Lung (tissue), 12 donors: ENCODE results near the gene HINT3. TPM values are rescaled to one million over a fixed set of nuclear protein-coding genes. Genes with fewer than 3 reads are reported as not detected.
"Not testable (repeated sequence)": the region's sequence is repeated elsewhere in the genome, so short reads cannot be mapped to it uniquely, and the experiment has no call there.

Source experiments
- ATAC-seq: fragments of 200-7000 bp; cut with Tn5 transposase; one replicate; pipeline ENCODE4 v1.9.1; 2020; ENCODE audit warnings: moderate number of reproducible peaks; ENCODE audit not compliant: insufficient read depth, low FRiP score
- DNase-seq, 3 donors: peaks; one replicate each; pipeline ENCODE4 v3.0.0-alpha.2; 2013 to 2017
- H3K27ac ChIP-seq, 2 donors: one replicate each; pipeline ENCODE4 v1.5.1; 2013; ENCODE audit warnings: mild to moderate bottlenecking in 2 of 2, moderate library complexity in 2 of 2, control low read depth in 1 of 2, inconsistent platforms in 1 of 2, low read depth in 1 of 2, low read length in 1 of 2
- H3K27me3 ChIP-seq, 3 donors: one replicate each; pipeline ENCODE4 v1.5.1; 2013; ENCODE audit warnings: low read length in 2 of 3; ENCODE audit not compliant: control insufficient read depth in 3 of 3, insufficient read depth in 3 of 3
- H3K36me3 ChIP-seq, 4 donors: one replicate each; pipeline ENCODE4 v1.5.1; 2013; ENCODE audit warnings: low read length in 4 of 4, mild to moderate bottlenecking in 1 of 4, moderate library complexity in 1 of 4; ENCODE audit not compliant: control insufficient read depth in 4 of 4, insufficient read depth in 4 of 4
- H3K4me1 ChIP-seq, 5 donors: one replicate each; pipeline ENCODE4 v1.5.1; 2013; ENCODE audit warnings: low read length in 5 of 5, mild to moderate bottlenecking in 2 of 5, moderate library complexity in 1 of 5; ENCODE audit not compliant: control insufficient read depth in 5 of 5, insufficient read depth in 5 of 5
- H3K4me3 ChIP-seq: one replicate; pipeline ENCODE4 v1.5.1; 2013; ENCODE audit warnings: mild to moderate bottlenecking, control low read depth, moderate library complexity
- H3K9ac ChIP-seq, 2 donors: one replicate each; pipeline ENCODE4 v1.5.1; 2013; ENCODE audit warnings: low read length in 2 of 2, control low read depth in 1 of 2; ENCODE audit not compliant: insufficient read depth in 1 of 2
- H3K9me3 ChIP-seq, 4 donors: one replicate each; pipeline ENCODE4 v1.5.1; 2013; ENCODE audit warnings: low read length in 3 of 4, mild to moderate bottlenecking in 1 of 4, moderate library complexity in 1 of 4; ENCODE audit not compliant: control insufficient read depth in 4 of 4, insufficient read depth in 3 of 4
- CTCF ChIP-seq: IDR thresholded peaks from 2 replicates; pipeline ENCODE4 v1.5.1; 2012; ENCODE audit warnings: mild to moderate bottlenecking; ENCODE audit errors: control extremely low read depth, extremely low read depth
- WGBS, 2 donors: extraction: QIAGEN DNeasy Blood & Tissue Kit; methylation state at CpG; one replicate each; pipeline ENCODE4 v1.1.7; 2013; 5-methylcytosine and 5-hydroxymethylcytosine counted together
- polyA plus RNA-seq, 2 donors: library from polyadenylated mRNA; stranded (reverse); fragments of 200-250 nt; gene quantifications; one replicate each; pipeline ENCODE4 v1.2.1, GENCODE V29; 2013
- total RNA-seq, 2 donors: library from RNA; depleted of rRNA in 1 of 2; stranded (reverse); fragments of >200 nt in 1 of 2; gene quantifications; one replicate each; pipeline ENCODE4 v1.2.1, GENCODE V29; 2014 to 2021
- donor health status: control.
- donor health status: control.
- donor health status: Bipolar disorder and iron deficiency.
- donor health status: healthy.
- donor health status: DM: yes; HTN: yes; CAD: no.

Gene HINT3
- total and polyA plus RNA-seq, 4 donors = 8.1 to 41.9 (median 20.8) TPM

GRCh38 chr6:126017668-126018067 is 61.1 kb downstream of the HINT3 start:
- Histone ChIP-seq H3K9ac (no peak overlapping the region), H3K9me3 (peaks cover 0 to 3% (median 0%) of the 10 kb centered on the region in 4 donors), H3K4me3 (no peak overlapping the region), H3K27ac (no peak overlapping the region), H3K4me1 (peaks cover 0 to 7% (median 0%) of the 10 kb centered on the region in 5 donors), H3K36me3 (peaks cover 9 to 49% (median 18%) of the 10 kb centered on the region in 4 donors), H3K27me3 (no peaks in the 10 kb centered on the region)
- no peak for TF ChIP-seq CTCF
- ATAC-seq (no peak), DNase-seq (peak in 2 of 3 donors; percentile 49 to 73)

DNA sequence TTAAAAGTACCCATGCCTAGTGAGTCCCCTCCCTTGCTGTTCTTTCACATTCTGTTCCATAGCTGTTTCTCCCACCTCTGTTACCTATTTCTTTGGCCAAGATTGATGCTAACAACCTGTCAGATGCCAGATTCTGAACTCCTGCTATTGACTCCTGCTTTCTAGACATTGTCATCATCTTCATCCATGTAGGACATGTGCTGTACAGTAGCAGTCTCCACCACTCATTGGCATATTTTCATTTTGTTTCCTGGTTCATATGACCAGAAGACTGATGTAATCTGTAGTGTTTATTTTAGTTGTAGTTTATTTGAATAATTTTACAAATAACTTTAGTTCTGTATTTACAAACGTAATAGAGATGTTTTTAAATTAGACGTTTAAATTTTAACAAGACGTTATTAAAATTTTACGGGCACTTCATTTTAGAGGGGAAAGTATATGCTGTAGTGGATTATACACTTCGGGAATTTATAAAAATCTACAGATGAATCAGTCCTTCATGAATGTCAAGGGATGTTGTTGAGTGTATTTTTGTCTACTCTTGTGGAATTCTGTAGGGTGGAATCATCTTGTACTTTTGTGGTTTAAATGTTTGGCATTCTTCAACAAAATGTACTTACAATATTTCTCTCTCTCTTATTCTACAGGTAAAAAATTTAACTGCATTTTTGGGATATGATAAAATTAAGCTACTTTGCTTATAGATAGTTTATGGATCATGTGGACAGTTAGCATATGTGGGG is 63.9 kb downstream of the HINT3 start:
- no peak for ATAC-seq
- H3K36me3 ChIP-seq = peaks cover 4 to 29% (median 18%) of the 10 kb centered on the region in 4 donors
- H3K27me3 ChIP-seq = no peaks in the 10 kb centered on the region
- no peak overlapping the region for H3K27ac ChIP-seq
- H3K9ac ChIP-seq = no peak overlapping the region
- no peak for DNase-seq
- peaks cover 0 to 3% (median 0%) of the 10 kb centered on the region in 4 donors for H3K9me3 ChIP-seq
- peaks cover 0 to 7% (median 0%) of the 10 kb centered on the region in 5 donors for H3K4me1 ChIP-seq
- 93 to 96% methylated on average over 5 of the region's 5 CpGs for WGBS, 2 donors
- no peak overlapping the region for H3K4me3 ChIP-seq
- no peak for TF ChIP-seq CTCF

DNA sequence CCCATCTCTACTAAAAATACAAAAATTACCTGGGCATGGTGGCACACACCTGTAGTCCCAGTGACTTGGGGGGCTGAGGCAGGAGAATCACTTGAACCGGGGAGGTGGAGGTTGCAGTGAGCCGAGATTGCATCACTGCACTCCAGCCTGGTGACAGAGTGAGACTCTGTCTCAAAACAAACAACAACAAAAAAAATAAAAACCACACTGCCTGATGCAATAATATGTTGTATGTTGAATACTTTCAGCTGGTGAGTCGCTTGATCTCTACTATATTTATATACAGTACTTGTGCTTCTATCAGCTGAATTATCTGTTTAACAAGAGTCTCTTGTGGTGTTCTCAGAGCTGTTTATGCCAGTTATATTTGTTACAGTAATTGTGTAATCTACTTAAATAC is 66.9 kb downstream of the HINT3 start:
- not testable (repeated sequence) for H3K27ac ChIP-seq, H3K27me3 ChIP-seq, ATAC-seq, H3K4me1 ChIP-seq, H3K9me3 ChIP-seq, H3K4me3 ChIP-seq, H3K9ac ChIP-seq
- DNase-seq = peak in 2 of 3 donors; percentile 17 to 24
- WGBS, 2 donors = 78 to 83% methylated on average over 3 of the region's 3 CpGs
- peaks cover 4 to 24% (median 16%) of the 10 kb centered on the region in 4 donors for H3K36me3 ChIP-seq

DNA sequence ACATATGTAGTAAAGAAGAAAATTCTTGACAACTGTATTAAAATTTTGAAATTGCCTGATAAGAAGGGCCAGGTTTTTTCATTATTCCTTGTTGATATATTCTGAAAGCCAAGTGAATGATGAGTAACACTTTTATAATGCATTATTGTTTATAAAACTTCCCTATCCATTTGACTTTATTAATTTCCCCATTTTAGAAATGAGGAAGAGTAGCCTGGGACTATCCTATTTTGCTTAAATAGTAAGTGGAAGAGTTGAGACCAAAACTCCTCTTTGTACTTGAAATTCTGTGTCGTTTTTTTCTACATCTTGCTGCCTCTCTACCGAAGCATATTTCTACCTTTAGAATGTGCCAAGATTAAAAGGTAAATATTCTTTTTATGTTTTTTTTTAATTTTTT is 69.4 kb downstream of the HINT3 start:
- no peak overlapping the region for H3K9ac ChIP-seq
- H3K4me3 ChIP-seq = no peak overlapping the region
- no peaks in the 10 kb centered on the region for H3K27me3 ChIP-seq
- peaks cover under 1 to 17% (median 15%) of the 10 kb centered on the region in 4 donors for H3K36me3 ChIP-seq
- no peak overlapping the region for H3K27ac ChIP-seq
- no peaks in the 10 kb centered on the region for H3K9me3 ChIP-seq
- no peak for TF ChIP-seq CTCF
- no peaks in the 10 kb centered on the region for H3K4me1 ChIP-seq
- ATAC-seq (no peak), DNase-seq (no peak)
- 86 to 97% methylated on average over 2 of the region's 2 CpGs for WGBS, 2 donors
